Measurements from ENCODE around the gene ZNF521.
A peak's percentile ranks its signal among the peaks of the same experiment; 100 is the strongest.

ZNF521 gene

DNA sequence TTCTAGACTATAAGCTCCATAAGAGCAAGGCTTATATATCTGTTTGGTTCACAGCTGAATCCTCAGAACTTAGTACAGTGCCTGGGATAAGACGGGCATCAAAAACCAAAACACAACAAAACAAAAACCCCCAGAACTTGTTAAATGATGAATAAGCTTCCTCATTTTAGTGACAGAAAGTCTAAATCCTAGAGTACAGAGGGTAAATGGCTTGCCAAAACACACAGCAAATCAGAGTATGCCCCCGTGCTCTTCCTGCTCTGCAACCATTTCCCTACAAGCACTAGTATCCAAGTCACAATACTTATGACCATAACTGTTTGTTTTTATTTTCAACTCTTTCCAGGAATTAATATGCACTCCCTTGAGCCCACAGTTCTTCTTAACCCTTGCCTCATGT, 10.1 kb downstream of the ZNF521 start:
- intact Hi-C loops (cut with DNase I): no loop called here
- DNase-seq: no peak

GRCh38 chr18:25340762-25341161, 11.2 kb downstream of the ZNF521 start:
- DNase-seq: no peak
- intact Hi-C loops (cut with DNase I): no loop called here

DNA sequence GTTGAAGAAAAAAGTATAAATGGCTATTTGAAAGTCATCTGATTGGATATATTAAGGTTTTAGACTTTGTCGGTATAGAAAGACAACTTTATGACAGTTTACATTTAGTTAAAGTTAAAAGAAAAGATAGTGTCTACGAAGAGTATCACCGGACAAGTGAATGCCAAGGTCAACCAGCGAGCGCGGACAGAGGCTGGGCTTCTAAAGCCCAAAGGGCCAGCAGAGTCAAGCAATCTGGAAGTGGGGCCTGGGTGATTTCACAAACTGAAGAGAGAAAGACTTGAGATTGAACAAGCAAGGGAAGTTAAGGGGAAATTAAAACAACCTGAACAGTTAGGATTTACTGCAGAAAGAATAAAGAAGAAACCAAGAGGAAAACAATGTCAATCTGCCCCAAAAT, 16.3 kb downstream of the ZNF521 start:
- intact Hi-C loops (cut with DNase I): no loop called here
- no peak for DNase-seq

DNA sequence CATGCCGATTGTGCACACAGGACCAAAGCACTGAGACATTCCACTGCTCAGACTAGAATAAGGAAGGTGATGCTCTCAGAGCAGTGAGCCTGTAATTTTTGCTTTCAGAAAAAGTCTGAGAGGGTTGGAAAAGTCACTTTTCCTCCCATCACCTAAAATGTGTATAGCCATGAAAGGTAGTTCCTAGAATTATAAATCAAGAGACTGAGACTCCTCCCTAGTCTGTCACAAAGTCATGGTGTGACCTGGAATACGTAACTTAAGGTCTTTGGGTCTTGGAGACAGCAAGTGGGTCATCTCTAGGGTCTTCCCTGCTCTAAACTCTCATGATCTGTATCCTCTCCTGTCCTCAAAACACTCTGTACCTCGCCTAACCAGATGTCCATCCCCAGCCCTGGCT, 16.9 kb downstream of the ZNF521 start:
- intact Hi-C loops (cut with DNase I): no loop called here
- DNase-seq: no peak

DNA sequence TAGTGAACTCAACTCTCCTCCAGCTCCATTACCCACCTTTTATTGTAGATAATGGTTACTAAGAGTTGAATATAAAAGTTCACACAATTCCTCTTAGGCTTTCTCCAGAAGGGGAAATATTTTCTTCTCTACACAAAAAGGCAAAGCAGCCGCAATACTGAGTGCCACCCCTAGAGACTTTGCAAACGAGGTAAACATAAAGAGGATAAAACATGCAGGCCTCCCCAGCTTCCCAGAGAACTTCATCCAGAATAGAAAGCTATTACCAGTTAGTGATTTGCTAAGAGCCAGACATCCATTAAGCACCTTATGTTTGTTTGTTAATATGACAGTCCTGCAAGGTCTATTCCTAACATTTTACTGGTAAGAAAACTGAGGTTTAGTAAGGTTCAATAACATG, 17.4 kb downstream of the ZNF521 start:
- no peak for DNase-seq
- intact Hi-C loops (cut with DNase I): no loop called here

- DNase-seq: no peak
- intact Hi-C loops (cut with DNase I): no loop called here
Observed at GRCh38 chr18:25332002-25332401, 20.0 kb downstream of the ZNF521 start.

- no peak for DNase-seq
- intact Hi-C loops (cut with DNase I): no loop called here
Observed at GRCh38 chr18:25329783-25330182, 22.2 kb downstream of the ZNF521 start.

- peak in 1 of 10 donors; percentile 50 for DNase-seq
- intact Hi-C loops (cut with DNase I): no loop called here
Observed at GRCh38 chr18:25327584-25327983, 24.4 kb downstream of the ZNF521 start.

GRCh38 chr18:25326361-25326952, 25.5 kb downstream of the ZNF521 start:
- DNase-seq: no peak
- intact Hi-C loops (cut with DNase I): no loop called here

- intact Hi-C loops (cut with DNase I): no loop called here
- DNase-seq: no peak
Observed at GRCh38 chr18:25322806-25323205, 29.2 kb downstream of the ZNF521 start.

DNA sequence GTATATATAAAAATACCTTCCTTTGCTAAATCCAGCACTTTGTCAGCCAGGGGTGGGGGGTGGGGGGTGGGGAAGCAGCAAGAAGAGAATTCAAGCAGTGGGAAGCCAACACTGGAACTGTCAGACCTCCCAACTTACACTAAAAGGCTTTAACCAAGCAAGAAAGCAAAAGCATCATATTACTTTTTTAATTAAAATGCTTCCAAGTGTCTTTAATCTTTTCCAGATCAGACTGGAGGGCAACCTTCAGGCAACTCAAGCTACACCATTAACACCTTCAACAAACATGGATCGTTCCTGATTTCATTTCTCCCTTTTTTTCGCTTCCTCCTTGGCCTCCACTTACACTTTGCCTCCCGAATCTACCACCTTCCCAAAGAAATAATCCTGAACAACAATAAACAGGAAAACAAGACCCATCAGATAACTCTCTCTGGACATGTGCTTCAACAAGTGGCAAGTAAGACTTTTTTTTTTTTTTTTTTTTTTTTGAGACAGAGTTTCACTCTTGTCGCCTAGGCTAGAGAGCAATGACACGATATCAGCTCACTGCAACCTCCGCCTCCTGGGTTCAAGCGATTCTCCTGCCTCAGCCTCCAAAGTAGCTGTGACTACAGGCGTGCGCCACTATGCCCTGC, 35.5 kb downstream of the ZNF521 start:
- DNase-seq: no peak
- intact Hi-C loops (cut with DNase I): no loop called here

DNA sequence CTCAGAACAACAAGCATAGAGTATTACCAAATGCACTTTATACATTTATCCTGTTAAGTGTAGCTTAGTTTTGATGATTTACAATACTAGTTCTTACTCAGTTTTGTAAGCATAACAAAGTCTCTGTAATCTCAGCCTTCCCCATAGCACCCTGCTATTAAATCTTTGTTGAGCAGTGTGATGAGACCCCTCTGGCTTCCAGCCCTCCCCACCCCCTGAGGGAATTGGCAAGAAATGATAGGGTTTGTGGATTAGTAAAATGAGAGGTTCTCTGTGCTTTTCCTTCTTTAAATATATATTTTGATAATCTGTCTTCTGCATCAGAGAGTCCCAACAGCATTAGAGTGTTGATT, 37.2 kb downstream of the ZNF521 start:
- intact Hi-C loops (cut with DNase I): no loop called here
- no peak for DNase-seq

DNA sequence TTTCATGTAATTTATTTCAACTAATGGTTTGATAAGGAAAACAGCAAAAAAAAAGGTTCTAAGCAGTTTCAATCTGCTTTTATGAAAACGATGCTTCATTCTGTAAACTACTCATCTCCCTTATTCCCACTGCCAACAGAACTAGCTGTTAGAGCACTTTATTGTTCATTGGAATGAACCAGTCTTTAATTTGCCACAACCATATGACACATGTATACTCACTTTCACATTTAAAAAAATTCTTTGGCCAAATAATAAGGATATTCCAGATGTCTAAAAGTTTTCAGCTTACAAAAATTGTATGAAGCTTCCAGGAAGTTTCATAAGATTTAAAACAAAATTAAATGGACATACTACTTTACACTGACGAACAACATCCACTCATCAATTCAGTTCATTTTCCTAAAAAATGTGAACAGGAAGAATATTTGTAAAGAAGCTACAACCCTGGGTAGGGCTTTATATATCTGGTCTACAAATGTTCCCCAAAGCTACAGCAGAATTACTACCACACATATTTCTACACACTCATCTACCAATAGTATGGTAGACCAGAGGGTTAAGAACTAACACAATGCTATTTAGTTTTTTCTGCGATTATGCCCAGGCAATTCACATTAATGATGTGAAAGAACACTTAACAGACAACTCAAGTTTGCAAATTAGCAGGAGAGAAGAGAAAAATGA, 37.7 kb downstream of the ZNF521 start:
- intact Hi-C loops (cut with DNase I): no loop called here

GRCh38 chr18:25313268-25313667, 38.7 kb downstream of the ZNF521 start:
- intact Hi-C loops (cut with DNase I): no loop called here
- no peak for DNase-seq

More for the DNA sequence above, 37.7 kb downstream of the ZNF521 start:
- no peak for DNase-seq

- no peak for DNase-seq
- intact Hi-C loops (cut with DNase I): no loop called here
Observed at GRCh38 chr18:25310045-25310444, 41.9 kb downstream of the ZNF521 start.

- intact Hi-C loops (cut with DNase I): no loop called here
- DNase-seq: no peak
Observed at GRCh38 chr18:25308381-25308780, 43.6 kb downstream of the ZNF521 start.

- DNase-seq: no peak
- intact Hi-C loops (cut with DNase I): no loop called here
Observed at GRCh38 chr18:25307192-25307591, 44.8 kb downstream of the ZNF521 start.

- intact Hi-C loops (cut with DNase I): no loop called here
- no peak for DNase-seq
Observed at GRCh38 chr18:25306671-25307070, 45.3 kb downstream of the ZNF521 start.

- intact Hi-C loops (cut with DNase I): no loop called here
- no peak for DNase-seq
Observed at GRCh38 chr18:25305584-25305983, 46.4 kb downstream of the ZNF521 start.

DNA sequence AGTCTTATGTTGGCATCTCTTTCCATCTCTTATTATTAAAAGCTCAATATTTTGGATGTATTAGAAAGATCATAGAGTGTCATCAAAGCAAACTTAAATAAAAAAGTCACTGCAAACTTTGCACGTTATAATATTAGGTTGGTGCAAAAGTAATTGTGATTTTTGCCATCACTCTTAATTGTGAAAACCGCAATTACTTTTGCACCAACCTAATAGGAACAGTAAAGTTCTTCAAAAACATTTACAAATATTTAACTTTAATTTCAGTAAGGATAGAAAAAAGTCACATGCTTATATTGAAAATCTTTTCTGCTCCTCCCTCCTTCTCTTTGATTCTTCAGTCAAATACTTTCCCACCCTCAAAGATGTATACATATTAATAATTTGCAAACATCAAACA, 51.5 kb downstream of the ZNF521 start:
- intact Hi-C loops (cut with DNase I): no loop called here
- DNase-seq: no peak

- intact Hi-C loops (cut with DNase I): no loop called here
- no peak for DNase-seq
Observed at GRCh38 chr18:25299426-25300300, 52.3 kb downstream of the ZNF521 start.

Data from posterior cingulate gyrus (tissue), 11 donors.